ENCODE data around the gene EPN1. TPM values are rescaled to one million over a fixed set of nuclear protein-coding genes. Genes with fewer than 3 reads are reported as not detected.
A peak's percentile ranks its signal among the peaks of the same experiment; 100 is the strongest.

Gene EPN1
- total and polyA plus RNA-seq, 9 of the 15 experiments (the other 6 are each of a cell fraction or from before 2014, with no cell fraction given), result 0.08 to 138 (median 12.7) TPM

GRCh38 chr19:55702131-55702627, 27.2 kb downstream of the EPN1 start (continued):
- no peak for TF ChIP-seq RNF219 (CRISPR knock-in tag; IDR thresholded peaks at IDR 0.05)
- TF ChIP-seq TFAM (CRISPR knock-in tag; conservative IDR thresholded peaks at IDR 0.05), result no peak
- TF ChIP-seq MED1 (CRISPR knock-in tag; IDR thresholded peaks at IDR 0.05; ENCODE audit: borderline replicate concordance), result no peak
- no peak for TF ChIP-seq TCFL5 (CRISPR knock-in tag; conservative IDR thresholded peaks at IDR 0.05)
- TF ChIP-seq CLOCK (CRISPR knock-in tag; IDR thresholded peaks at IDR 0.05; ENCODE audit: borderline replicate concordance), result no peak
- peak in 1 of 2 experiments; percentile 71; a peak in 1 of 4 replicates for TF ChIP-seq ZMIZ1 (IDR thresholded peaks at IDR 0.05; ENCODE audit: low read depth in 2 of 2, low read length in 2 of 2)
- TF ChIP-seq ZNF512 (tag; IDR thresholded peaks at IDR 0.05), result no peak
- no peak for TF ChIP-seq TSC22D4 (tag; IDR thresholded peaks at IDR 0.05)
- no peak for TF ChIP-seq CAMTA2 (CRISPR knock-in tag; conservative IDR thresholded peaks at IDR 0.05)
- no peak for TF ChIP-seq BACH1 (tag; IDR thresholded peaks at IDR 0.05)
- no peak for TF ChIP-seq CBFB (CRISPR knock-in tag; IDR thresholded peaks at IDR 0.05)
- no peak for TF ChIP-seq NFE2 (IDR thresholded peaks at IDR 0.05; ENCODE audit: low read depth)
- no peak for TF ChIP-seq PHTF2 (CRISPR knock-in tag; IDR thresholded peaks at IDR 0.05)
- peak; percentile 82 for TF ChIP-seq VEZF1 (CRISPR knock-in tag; IDR thresholded peaks at IDR 0.05)
- TF ChIP-seq SLC30A9 (CRISPR knock-in tag; IDR thresholded peaks at IDR 0.05), result no peak
- TF ChIP-seq EP400 (IDR thresholded peaks at IDR 0.05), result 0 out of 2 replicates have a peak, but pooled peaks have one; percentile 16
